ENCODE results near the gene DENND1B. TPM values are rescaled to one million over a fixed set of nuclear protein-coding genes. Genes with fewer than 3 reads are reported as not detected.
A peak's percentile ranks its signal among the peaks of the same experiment; 100 is the strongest.

DENND1B gene
- total RNA-seq, 1 experiment from 2014 or later = 6.3 TPM

DNA sequence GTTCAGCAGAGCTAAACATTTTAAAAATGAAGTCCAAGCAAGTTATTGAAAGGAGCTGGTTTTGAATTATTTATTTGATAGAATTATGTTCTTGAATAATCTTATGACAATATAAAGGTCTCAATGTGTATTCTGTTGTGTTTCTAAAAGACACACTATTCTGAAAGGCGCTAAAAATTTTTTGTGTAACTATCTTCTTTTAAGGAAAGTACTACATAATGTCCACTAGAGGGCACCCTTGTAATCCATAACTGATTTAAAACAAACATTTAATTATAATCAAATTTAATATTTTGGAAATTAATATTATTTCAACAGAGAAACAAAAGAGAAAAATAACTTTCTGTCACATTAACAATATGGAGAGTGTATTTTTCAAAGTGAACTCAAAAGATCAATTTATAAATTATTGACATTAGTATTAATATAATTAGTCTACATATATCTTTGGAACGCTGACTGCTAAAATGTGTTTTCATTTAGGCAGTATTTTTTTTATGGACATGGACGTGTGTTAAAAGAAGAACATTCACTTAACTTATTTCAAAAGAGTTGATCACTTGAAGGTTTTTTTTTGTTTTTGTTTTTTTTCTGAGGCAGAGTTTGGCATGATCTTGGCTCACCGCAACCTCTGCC lies 248.4 kb downstream of the DENND1B start:
- no peak overlapping the region for H3K4me2 ChIP-seq (ENCODE audit: insufficient read depth, insufficient read length, low read length)
- DNase-seq = no peak

More for the DNA sequence above, 248.4 kb downstream of the DENND1B start:
- H3K36me3 Mint-ChIP-seq (ENCODE audit: insufficient read depth in 1 of 3, low read depth in 3 of 3) = no peaks in the 10 kb centered on the region
- WGBS (ENCODE audit: extremely low coverage, insufficient read length, low lambda C conversion rate) = no CpG with 5 or more reads among the region's 4 CpGs
- Histone ChIP-seq H4K91ac (ENCODE audit: insufficient read length, low read depth, low read length) (no peak overlapping the region), H2BK12ac (ENCODE audit: insufficient read length, low read depth, low read length) (no peak overlapping the region), H3K4me1 (ENCODE audit: insufficient read depth, low read length) (no peaks in the 10 kb centered on the region), H3K23me2 (ENCODE audit: insufficient read length, low read depth, low read length, poor library complexity, severe bottlenecking) (no peaks in the 10 kb centered on the region), H2AFZ (ENCODE audit: low read length) (no peak overlapping the region), H3K23ac (ENCODE audit: insufficient read length, low read depth, low read length) (no peak overlapping the region), H4K5ac (ENCODE audit: insufficient read length, low read depth, low read length) (no peak overlapping the region), H3K56ac (ENCODE audit: insufficient read length, low read depth, low read length) (no peak overlapping the region), H3K27me3 (ENCODE audit: insufficient read depth, low read length) (no peaks in the 10 kb centered on the region), H2AK5ac (ENCODE audit: insufficient read length, low read length) (no peak overlapping the region), H3T11ph (ENCODE audit: low read length) (no peak overlapping the region), H2BK120ac (ENCODE audit: low read depth, low read length, poor library complexity, severe bottlenecking) (no peak overlapping the region), H2BK5ac (ENCODE audit: insufficient read length, low read length) (no peak overlapping the region), H3K18ac (ENCODE audit: insufficient read length, low read depth, low read length) (no peak overlapping the region), H3K79me1 (ENCODE audit: insufficient read depth, low read depth, low read length, poor library complexity, severe bottlenecking) (no peaks in the 10 kb centered on the region), H2BK15ac (ENCODE audit: low read depth, low read length) (no peak overlapping the region), H2BK20ac (ENCODE audit: low read depth, low read length, poor library complexity, severe bottlenecking) (no peak overlapping the region), H4K8ac (replicated peaks; ENCODE audit: insufficient read length, low read depth, low read length) (no peak overlapping the region), H3K9me3 (ENCODE audit: control insufficient read depth, low read depth, low read length) (no peaks in the 10 kb centered on the region), H3K27ac (ENCODE audit: insufficient read length, low read depth, low read length) (no peak overlapping the region), H3K14ac (ENCODE audit: insufficient read depth, low read length) (no peak overlapping the region), H4K20me1 (ENCODE audit: control insufficient read depth, insufficient read depth, insufficient read length) (no peaks in the 10 kb centered on the region), H3K9ac (ENCODE audit: extremely low read depth, insufficient read length, low read length) (no peak overlapping the region), H3K79me2 (ENCODE audit: insufficient read depth, low read length) (no peaks in the 10 kb centered on the region), H3K4ac (ENCODE audit: low read depth, low read length) (no peak overlapping the region)
- H3K9me3 Mint-ChIP-seq = no peaks in the 10 kb centered on the region
- no peak overlapping the region for H3K4me3 Mint-ChIP-seq
- no peak overlapping the region for H3K27ac Mint-ChIP-seq
- peaks cover 2 to 4% of the 10 kb centered on the region in 2 experiments; a peak in 3 of 4 replicates for H3K4me1 Mint-ChIP-seq
- TF ChIP-seq, protein P1, sequence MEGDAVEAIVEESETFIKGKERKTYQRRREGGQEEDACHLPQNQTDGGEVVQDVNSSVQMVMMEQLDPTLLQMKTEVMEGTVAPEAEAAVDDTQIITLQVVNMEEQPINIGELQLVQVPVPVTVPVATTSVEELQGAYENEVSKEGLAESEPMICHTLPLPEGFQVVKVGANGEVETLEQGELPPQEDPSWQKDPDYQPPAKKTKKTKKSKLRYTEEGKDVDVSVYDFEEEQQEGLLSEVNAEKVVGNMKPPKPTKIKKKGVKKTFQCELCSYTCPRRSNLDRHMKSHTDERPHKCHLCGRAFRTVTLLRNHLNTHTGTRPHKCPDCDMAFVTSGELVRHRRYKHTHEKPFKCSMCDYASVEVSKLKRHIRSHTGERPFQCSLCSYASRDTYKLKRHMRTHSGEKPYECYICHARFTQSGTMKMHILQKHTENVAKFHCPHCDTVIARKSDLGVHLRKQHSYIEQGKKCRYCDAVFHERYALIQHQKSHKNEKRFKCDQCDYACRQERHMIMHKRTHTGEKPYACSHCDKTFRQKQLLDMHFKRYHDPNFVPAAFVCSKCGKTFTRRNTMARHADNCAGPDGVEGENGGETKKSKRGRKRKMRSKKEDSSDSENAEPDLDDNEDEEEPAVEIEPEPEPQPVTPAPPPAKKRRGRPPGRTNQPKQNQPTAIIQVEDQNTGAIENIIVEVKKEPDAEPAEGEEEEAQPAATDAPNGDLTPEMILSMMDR (conservative IDR thresholded peaks at IDR 0.05) = peak; percentile 88
- H3K27me3 Mint-ChIP-seq (ENCODE audit: low read depth) = no peaks in the 10 kb centered on the region
